Ishikawa (cell line): ENCODE data around the gene ATP2B1.

Experiments used
- CEBPB ChIP-seq: IDR thresholded peaks from 2 replicates; pipeline ENCODE4 v1.6.1; 2012
- CREB1 ChIP-seq: IDR thresholded peaks from 2 replicates; pipeline ENCODE4 v1.6.1; 2012; ENCODE audit warnings: low read depth
- EGR1 ChIP-seq: IDR thresholded peaks from 2 replicates; pipeline ENCODE4 v1.6.1; 2012
- EP300 ChIP-seq: IDR thresholded peaks from 2 replicates; pipeline ENCODE4 v1.6.1; 2012; ENCODE audit warnings: borderline replicate concordance
- FOXM1 ChIP-seq: IDR thresholded peaks from 2 replicates; pipeline ENCODE4 v1.6.1; 2012; ENCODE audit warnings: low read depth, borderline replicate concordance
- MAX ChIP-seq: IDR thresholded peaks from 2 replicates; pipeline ENCODE4 v1.6.1; 2012
- NFIC ChIP-seq: IDR thresholded peaks from 2 replicates; pipeline ENCODE4 v1.6.1; 2012
- RAD21 ChIP-seq: IDR thresholded peaks from 2 replicates; pipeline ENCODE4 v1.6.1; 2012; ENCODE audit warnings: low read depth
- REST ChIP-seq: IDR thresholded peaks from 2 replicates; pipeline ENCODE4 v1.6.1; 2012; ENCODE audit warnings: low read depth, mild to moderate bottlenecking
- TAF1 ChIP-seq: IDR thresholded peaks from 2 replicates; pipeline ENCODE4 v1.6.1; 2012; ENCODE audit warnings: low read depth, mild to moderate bottlenecking
- TCF12 ChIP-seq: IDR thresholded peaks from 2 replicates; pipeline ENCODE4 v1.6.1; 2012; ENCODE audit warnings: low read depth
- TEAD4 ChIP-seq: IDR thresholded peaks from 2 replicates; pipeline ENCODE4 v1.6.1; 2012
- USF1 ChIP-seq: IDR thresholded peaks from 2 replicates; pipeline ENCODE4 v1.6.1; 2012
- YY1 ChIP-seq: IDR thresholded peaks from 2 replicates; pipeline ENCODE4 v1.6.1; 2012; ENCODE audit warnings: low read depth
- ZBTB7A ChIP-seq: IDR thresholded peaks from 2 replicates; pipeline ENCODE4 v1.6.1; 2012; ENCODE audit warnings: low read depth

ATP2B1 gene

DNA sequence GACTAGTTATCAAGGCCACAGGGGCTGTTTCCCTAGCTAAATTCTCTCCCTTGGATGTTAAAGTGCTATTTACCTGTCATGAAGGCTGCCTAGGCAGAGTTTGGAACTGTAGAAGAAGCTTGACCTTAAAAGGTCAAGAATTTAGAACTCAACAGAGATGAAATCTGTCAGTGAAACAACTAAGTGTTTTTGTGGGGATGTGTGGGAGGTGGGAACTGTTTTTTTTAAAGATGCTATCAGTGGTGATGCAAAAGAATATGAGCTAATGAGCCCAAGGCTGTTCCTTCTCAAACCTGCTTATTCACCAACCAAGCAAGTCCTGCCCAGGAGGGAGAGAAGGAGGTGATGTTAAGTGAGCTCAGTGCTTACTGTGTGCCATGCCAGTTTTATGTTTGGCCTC is 142.0 kb downstream of the ATP2B1 start:
- no peak for TF ChIP-seq NFIC

DNA sequence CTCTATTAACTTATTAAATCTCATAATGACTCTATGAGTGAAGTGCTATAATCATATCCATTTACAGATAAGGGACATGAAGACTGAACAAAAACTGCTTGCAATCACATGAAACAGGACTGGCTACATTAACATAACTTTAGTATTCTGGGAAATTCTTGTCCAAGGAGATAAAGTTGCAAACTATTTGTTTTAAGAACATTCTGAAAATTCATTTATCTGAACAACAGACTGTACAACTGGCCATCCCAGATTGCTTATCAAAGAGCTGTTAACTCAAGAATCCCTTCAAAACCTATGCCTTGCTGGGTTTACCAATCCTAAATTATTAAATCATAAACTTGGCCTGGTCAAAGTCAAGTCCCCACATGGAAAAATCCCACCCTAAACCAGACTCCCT is 143.6 kb downstream of the ATP2B1 start:
- TF ChIP-seq ZBTB7A (no peak), NFIC (no peak), FOXM1 (no peak), EGR1 (no peak), TCF12 (no peak), CEBPB (no peak), TEAD4 (no peak), TAF1 (no peak), USF1 (no peak), EP300 (no peak), YY1 (no peak), MAX (no peak), RAD21 (no peak), CREB1 (no peak), REST (no peak)

GRCh38 chr12:89559753-89560152 is 148.9 kb downstream of the ATP2B1 start:
- TF ChIP-seq EP300 (no peak), TCF12 (no peak), CREB1 (no peak), NFIC (no peak), EGR1 (no peak), USF1 (no peak), TEAD4 (no peak)

GRCh38 chr12:89556976-89557375 is 151.7 kb downstream of the ATP2B1 start:
- no peak for TF ChIP-seq RAD21
- no peak for TF ChIP-seq TEAD4
- no peak for TF ChIP-seq REST
- TF ChIP-seq NFIC, result peak; percentile 55; the same call in 1 of the 2 replicates
- no peak for TF ChIP-seq EP300

- no peak for TF ChIP-seq CEBPB
- no peak for TF ChIP-seq USF1
- no peak for TF ChIP-seq TAF1
- TF ChIP-seq TEAD4, result no peak
- TF ChIP-seq REST, result no peak
- TF ChIP-seq ZBTB7A, result no peak
Observed at GRCh38 chr12:89552376-89552775, 156.3 kb downstream of the ATP2B1 start.

DNA sequence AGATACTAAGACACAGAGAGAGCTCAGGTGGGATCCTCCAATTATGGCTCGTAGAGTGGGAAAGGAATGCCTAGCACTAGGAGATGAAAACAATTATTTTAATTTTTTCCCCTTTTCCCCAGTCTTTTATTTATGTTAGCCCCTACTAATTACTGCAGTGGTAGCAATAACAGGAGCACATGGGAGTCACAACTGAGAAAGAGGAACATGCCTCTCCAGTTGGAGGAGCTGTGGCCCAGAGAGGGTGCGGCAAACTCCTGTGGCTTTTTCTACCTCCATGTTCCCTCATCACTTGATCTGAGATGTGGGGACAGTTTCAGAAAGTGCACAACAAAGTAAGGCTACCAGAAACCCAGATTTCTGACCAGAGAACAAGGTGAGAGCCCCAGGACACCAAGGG is 156.9 kb downstream of the ATP2B1 start:
- TF ChIP-seq USF1 (no peak), REST (no peak), NFIC (no peak), TAF1 (no peak), MAX (no peak), CREB1 (no peak), EGR1 (no peak), FOXM1 (no peak), ZBTB7A (no peak), RAD21 (no peak), TEAD4 (no peak)
